Urinary bladder (tissue), 4 donors: ENCODE results near the gene ATAT1. TPM values are rescaled to one million over a fixed set of nuclear protein-coding genes. Genes with fewer than 3 reads are reported as not detected.

Source experiments
- DNase-seq: peaks from one replicate; pipeline ENCODE4 v3.0.0-alpha.2; 2015; ENCODE audit errors: extremely low spot score
- H3K27ac ChIP-seq: one replicate; pipeline ENCODE4 v1.5.1; 2013; ENCODE audit warnings: low read depth, mild to moderate bottlenecking, moderate library complexity
- H3K36me3 ChIP-seq: one replicate; pipeline ENCODE4 v1.6.1; 2013; ENCODE audit warnings: mild to moderate bottlenecking, moderate library complexity; ENCODE audit not compliant: insufficient read depth
- H3K4me1 ChIP-seq: one replicate; pipeline ENCODE4 v1.6.1; 2013; ENCODE audit warnings: mild to moderate bottlenecking, moderate library complexity; ENCODE audit not compliant: insufficient read depth
- H3K4me3 ChIP-seq: one replicate; pipeline ENCODE4 v1.5.1; 2013; ENCODE audit warnings: low read depth, low read length
- WGBS: extraction: QIAGEN DNeasy Blood & Tissue Kit; methylation state at CpG from one replicate; pipeline ENCODE4 v1.1.7; 2013; 5-methylcytosine and 5-hydroxymethylcytosine counted together
- polyA plus RNA-seq: library from polyadenylated mRNA; stranded (reverse); fragments of 200-250 nt; gene quantifications from one replicate; pipeline ENCODE4 v1.2.3, GENCODE V29; 2013
- total RNA-seq: library from RNA; depleted of rRNA; stranded (reverse); fragments of >200 nt; gene quantifications from one replicate; pipeline ENCODE4 v1.2.3, GENCODE V29; 2014
- donor health status: healthy with polysubstance abuse.
- donor health status: healthy.

The ATAT1 gene
- total and polyA plus RNA-seq, 2 donors = 7.6 to 9.4 TPM

DNA sequence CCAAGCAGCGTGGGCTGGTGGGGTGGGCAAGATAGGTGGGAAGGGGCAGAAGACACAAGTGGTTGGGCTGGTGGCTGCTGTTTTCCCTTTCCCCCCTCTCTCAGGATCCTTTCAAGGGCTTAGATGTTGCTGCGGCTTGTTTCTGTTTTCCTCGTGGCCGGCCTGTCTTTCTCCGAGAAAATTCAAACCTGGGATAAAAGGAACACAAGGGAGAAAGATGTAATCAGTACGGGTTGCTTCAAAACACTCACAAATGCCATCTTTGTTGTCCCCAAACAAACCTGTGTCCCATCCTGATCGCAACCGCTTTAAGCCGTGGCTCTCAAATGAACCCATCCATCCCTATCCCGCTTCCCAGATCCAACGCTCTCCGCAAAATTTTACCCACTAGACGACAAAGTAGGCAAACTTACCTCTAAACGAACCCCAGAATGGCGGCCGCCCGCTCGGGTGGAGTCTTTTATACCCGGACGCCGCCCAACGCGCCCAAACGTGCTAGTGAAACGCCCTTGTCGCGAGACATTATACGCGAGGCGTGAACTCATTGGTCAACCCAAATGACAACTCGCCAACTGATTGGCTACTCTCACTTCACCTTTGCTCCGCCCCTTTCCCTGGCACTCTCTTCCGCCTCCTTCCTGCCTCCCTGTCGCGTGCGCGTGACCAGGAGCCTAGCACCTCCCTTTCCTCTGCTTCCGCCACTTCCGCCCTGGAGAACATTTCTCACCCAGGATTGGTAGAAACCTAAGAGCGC is 9.7 kb upstream of the ATAT1 start, which contains the start of gene PPP1R10:
Gene PPP1R10, minus strand, starts transcription at position 433 of the 754 bp plus-strand sequence. CDS start 7,299 bp downstream, outside the sequence.
- WGBS = under 1% methylated on average over 40 of the region's 40 CpGs
- Histone ChIP-seq H3K36me3 (peaks cover 2% of the 10 kb centered on the region), H3K4me1 (no peaks in the 10 kb centered on the region), H3K4me3 (peak within 1 kb of the TSS; percentile 89), H3K27ac (peak within 1 kb of the TSS; percentile 100)
- peak; percentile 100 for DNase-seq

DNA sequence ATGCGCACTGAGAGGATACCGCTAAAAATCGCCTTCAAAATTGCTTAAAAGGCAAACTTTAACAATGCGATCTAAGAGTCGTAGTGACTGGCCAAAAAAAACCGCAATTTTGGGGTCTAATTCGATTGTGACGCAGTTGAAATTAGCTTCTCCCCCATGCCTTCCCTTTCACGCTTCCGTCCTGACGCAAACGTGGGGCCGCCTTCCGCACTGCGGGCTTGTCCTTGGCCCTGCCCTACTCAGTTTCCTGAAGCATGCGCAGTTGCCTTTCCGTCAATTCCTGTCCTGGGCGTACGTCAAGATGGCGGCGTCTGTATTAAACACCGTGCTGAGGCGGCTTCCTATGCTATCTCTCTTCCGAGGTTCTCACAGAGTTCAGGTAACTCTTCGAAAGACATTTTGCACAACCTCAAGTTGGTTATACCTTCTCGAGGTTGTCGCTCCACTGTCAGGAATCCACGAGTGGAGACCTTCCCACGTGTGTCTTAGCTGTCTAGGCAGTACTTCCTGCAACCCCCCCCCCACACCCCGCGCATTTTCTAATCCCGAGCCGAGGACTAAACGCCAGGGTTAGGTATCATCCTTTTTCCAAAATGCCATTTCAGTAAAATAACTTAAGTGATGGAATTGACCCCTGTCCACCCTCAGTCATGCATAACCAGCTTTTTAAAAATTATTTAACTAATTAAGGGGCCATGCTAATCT is 9.0 kb upstream of the ATAT1 start, which contains the start of gene MRPS18B:
Gene MRPS18B, plus strand, starts transcription at position 276 of the 705 bp plus-strand sequence. Its CDS starts 26 bp downstream, at position 302.
- no peaks in the 10 kb centered on the region for H3K4me1 ChIP-seq
- peak; percentile 97 for DNase-seq
- WGBS = under 1% methylated on average over 34 of the region's 34 CpGs
- peak within 1 kb of the TSS; percentile 100 for H3K27ac ChIP-seq
- peak within 1 kb of the TSS; percentile 89 for H3K4me3 ChIP-seq
- H3K36me3 ChIP-seq = peaks cover 2% of the 10 kb centered on the region

DNA sequence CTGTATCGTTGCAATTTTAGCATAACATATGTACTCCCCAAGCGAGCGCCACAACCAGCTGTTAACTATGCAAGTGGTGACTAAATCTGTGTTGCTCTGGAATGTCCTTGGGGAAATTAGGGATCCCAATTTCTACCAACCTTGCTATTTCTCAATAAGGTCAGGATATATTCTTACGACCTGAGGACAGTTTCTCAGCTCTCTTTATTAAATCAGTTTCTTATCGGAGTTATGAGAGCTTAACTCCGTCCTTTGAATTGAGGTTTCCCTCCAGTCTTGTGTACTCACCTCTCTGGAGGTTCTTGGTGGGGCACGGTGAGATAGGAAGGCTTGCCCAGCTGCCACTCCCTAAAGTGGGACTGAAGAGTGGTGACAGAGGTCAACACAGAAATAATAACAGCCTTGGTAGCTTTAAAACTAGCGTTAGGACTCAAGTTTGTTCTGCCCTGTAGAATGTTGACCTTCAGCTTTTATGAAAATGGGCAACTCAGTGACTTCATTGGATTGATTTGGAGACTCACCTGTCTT is 8.3 kb upstream of the ATAT1 start:
- H3K4me1 ChIP-seq = no peaks in the 10 kb centered on the region
- H3K36me3 ChIP-seq = peaks cover 2% of the 10 kb centered on the region
- peak overlapping the region; percentile 48 for H3K4me3 ChIP-seq
- WGBS = 14% methylated on average over 8 of the region's 8 CpGs
- H3K27ac ChIP-seq = peak overlapping the region; percentile 64
- DNase-seq = no peak

- DNase-seq = no peak
- H3K27ac ChIP-seq = no peak overlapping the region
- no peak overlapping the region for H3K4me3 ChIP-seq
- no peaks in the 10 kb centered on the region for H3K4me1 ChIP-seq
- H3K36me3 ChIP-seq = peaks cover 2% of the 10 kb centered on the region
- WGBS = 96% methylated on average over 11 of the region's 11 CpGs
Observed at GRCh38 chr6:30619561-30619960, 7.1 kb upstream of the ATAT1 start.

DNA sequence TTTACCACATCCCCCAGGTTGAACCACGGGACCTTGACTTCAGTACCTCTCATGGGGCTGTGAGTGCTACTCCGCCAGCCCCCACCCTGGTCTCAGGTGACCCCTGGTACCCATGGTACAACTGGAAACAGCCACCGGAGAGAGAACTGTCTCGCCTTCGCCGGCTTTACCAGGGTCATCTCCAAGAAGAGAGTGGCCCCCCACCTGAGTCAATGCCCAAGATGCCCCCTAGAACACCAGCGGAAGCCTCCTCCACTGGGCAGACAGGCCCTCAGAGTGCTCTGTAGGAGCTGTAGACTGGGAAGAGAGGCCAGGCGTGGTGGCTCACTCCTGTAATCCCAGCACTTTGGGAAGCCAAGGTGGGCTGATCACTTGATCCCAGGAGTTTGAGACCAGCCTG is 1.2 kb upstream of the ATAT1 start:
- Histone ChIP-seq H3K4me3 (no peak overlapping the region), H3K4me1 (no peaks in the 10 kb centered on the region), H3K36me3 (no peaks in the 10 kb centered on the region), H3K27ac (no peak overlapping the region)
- 96% methylated on average over 8 of the region's 8 CpGs for WGBS
- no peak for DNase-seq

DNA sequence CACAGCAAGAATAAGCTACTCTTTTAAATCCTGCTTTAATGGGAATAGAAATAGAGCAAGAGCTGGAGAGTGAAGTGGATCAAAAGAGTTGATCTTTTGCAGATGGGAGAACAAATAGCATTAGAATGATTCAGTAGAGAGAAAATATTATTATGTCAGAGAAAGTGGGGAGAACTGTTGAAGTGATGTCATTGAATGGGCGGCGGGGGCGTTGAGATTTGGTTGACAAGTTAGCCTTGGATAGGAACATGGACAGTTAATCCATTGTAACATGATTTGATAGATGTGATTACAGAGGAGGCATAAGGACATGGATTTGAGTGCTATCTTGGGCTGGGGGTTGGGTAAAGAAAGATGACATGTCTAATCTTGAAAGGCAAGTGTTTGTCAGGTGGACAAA is 9.2 kb downstream of the ATAT1 start:
- Histone ChIP-seq H3K4me3 (no peak overlapping the region), H3K36me3 (no peaks in the 10 kb centered on the region), H3K4me1 (no peaks in the 10 kb centered on the region), H3K27ac (no peak overlapping the region)
- whole genome bisulfite sequencing = 96% methylated on average over 3 of the region's 3 CpGs
- no peak for DNase-seq

DNA sequence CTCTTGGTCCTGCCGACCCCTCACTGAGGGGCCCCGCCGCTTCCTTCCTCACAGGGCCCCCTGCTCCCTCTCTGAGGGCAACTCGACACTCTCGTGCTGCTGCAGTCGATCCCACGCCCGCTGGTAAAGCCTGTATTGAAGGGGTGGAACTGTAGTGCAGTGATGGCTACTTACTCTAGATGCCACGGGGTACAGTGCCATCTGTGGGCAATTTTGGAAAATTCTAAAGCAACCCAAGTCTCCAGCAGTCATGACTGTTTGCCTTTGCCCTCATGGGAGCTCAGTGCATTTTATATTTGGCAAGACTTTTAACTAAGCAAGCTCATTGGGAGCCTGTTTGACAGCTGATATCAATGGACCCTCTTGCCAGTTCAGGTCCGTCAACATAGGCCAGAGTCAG is 13.8 kb downstream of the ATAT1 start:
- Histone ChIP-seq H3K36me3 (no peaks in the 10 kb centered on the region), H3K27ac (no peak overlapping the region), H3K4me3 (no peak overlapping the region), H3K4me1 (no peaks in the 10 kb centered on the region)
- 88% methylated on average over 10 of the region's 10 CpGs for WGBS
- DNase-seq = no peak

DNA sequence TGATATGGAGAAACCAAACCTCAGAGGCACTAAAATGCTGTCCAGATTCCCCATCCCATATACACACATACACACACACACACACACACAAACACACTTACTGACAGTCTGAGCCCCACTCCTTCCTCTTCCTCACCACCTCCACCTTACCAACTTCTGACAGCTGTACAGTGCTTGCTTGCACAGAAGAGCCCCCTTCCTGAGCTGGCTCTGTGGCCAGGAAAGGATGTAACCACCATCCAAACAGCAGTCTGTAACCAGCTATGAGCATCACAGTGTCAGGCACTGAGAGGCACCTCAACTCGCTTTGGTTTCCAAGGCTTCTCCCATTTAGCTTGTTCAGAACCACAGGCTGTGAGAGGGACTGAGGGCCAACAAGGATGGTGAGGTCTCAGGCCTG is 14.4 kb downstream of the ATAT1 start:
- no peaks in the 10 kb centered on the region for H3K4me1 ChIP-seq
- H3K4me3 ChIP-seq = no peak overlapping the region
- no peaks in the 10 kb centered on the region for H3K36me3 ChIP-seq
- WGBS = 82% methylated on average over 1 of the region's 1 CpG
- H3K27ac ChIP-seq = no peak overlapping the region
- DNase-seq = no peak

DNA sequence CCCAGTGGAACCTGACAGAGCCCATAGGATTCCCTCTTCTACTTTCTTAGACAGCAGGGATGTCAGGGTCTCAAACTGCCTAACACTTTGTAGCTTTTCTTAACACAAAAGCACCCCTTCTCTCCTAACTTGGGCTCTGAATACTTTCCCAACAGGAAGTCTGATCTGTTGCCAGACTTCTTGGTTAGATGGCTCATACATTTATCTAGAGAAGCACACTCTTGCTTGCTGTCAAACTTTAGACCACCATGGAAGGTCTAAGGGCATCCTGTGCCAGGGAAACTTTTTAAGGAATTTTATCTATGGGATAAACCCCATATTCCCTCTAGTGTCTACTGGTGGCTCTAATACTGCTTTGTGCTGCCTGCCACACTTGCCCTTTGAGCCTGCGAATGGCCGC is 17.0 kb downstream of the ATAT1 start:
- DNase-seq = no peak
- H3K27ac ChIP-seq = no peak overlapping the region
- H3K4me1 ChIP-seq = no peaks in the 10 kb centered on the region
- H3K36me3 ChIP-seq = no peaks in the 10 kb centered on the region
- H3K4me3 ChIP-seq = no peak overlapping the region
- WGBS = 96% methylated on average over 2 of the region's 2 CpGs

- H3K4me3 ChIP-seq = no peak overlapping the region
- 82% methylated on average over 5 of the region's 5 CpGs for WGBS
- H3K4me1 ChIP-seq = no peaks in the 10 kb centered on the region
- no peaks in the 10 kb centered on the region for H3K36me3 ChIP-seq
- DNase-seq = no peak
- H3K27ac ChIP-seq = no peak overlapping the region
Observed at GRCh38 chr6:30644769-30645168, 18.1 kb downstream of the ATAT1 start.

GRCh38 chr6:30645989-30646388 is 19.3 kb downstream of the ATAT1 start:
- WGBS = 83% methylated on average over 1 of the region's 1 CpG
- Histone ChIP-seq H3K4me3 (no peak overlapping the region), H3K4me1 (no peaks in the 10 kb centered on the region), H3K27ac (no peak overlapping the region), H3K36me3 (no peaks in the 10 kb centered on the region)
- DNase-seq = no peak

GRCh38 chr6:30646450-30647241 is 20.0 kb downstream of the ATAT1 start, which contains the start of gene C6orf136:
Gene C6orf136 (plus strand): TSS chr6:30647133. CDS start chr6:30647232, 99 bp downstream.
- DNase-seq = peak; percentile 76
- peak within 1 kb of the TSS; percentile 94 for H3K27ac ChIP-seq
- no peaks in the 10 kb centered on the region for H3K36me3 ChIP-seq
- H3K4me1 ChIP-seq = no peaks in the 10 kb centered on the region
- WGBS = 11% methylated on average over 37 of the region's 37 CpGs
- H3K4me3 ChIP-seq = peak within 1 kb of the TSS; percentile 98
